Lung (tissue), 12 donors: ENCODE data around the gene ANKRD34C. TPM values are rescaled to one million over a fixed set of nuclear protein-coding genes. Genes with fewer than 3 reads are reported as not detected.
"Not testable (repeated sequence)": the region's sequence is repeated elsewhere in the genome, so short reads cannot be mapped to it uniquely, and the experiment has no call there.

Source experiments
- ATAC-seq: fragments of 200-7000 bp; cut with Tn5 transposase; one replicate; pipeline ENCODE4 v1.9.1; 2020; ENCODE audit warnings: moderate number of reproducible peaks; ENCODE audit not compliant: insufficient read depth, low FRiP score
- DNase-seq, 3 donors: peaks; one replicate each; pipeline ENCODE4 v3.0.0-alpha.2; 2013 to 2017
- H3K27ac ChIP-seq, 2 donors: one replicate each; pipeline ENCODE4 v1.5.1; 2013; ENCODE audit warnings: mild to moderate bottlenecking in 2 of 2, moderate library complexity in 2 of 2, control low read depth in 1 of 2, inconsistent platforms in 1 of 2, low read depth in 1 of 2, low read length in 1 of 2
- H3K27me3 ChIP-seq, 3 donors: one replicate each; pipeline ENCODE4 v1.5.1; 2013; ENCODE audit warnings: low read length in 2 of 3; ENCODE audit not compliant: control insufficient read depth in 3 of 3, insufficient read depth in 3 of 3
- H3K36me3 ChIP-seq, 4 donors: one replicate each; pipeline ENCODE4 v1.5.1; 2013; ENCODE audit warnings: low read length in 4 of 4, mild to moderate bottlenecking in 1 of 4, moderate library complexity in 1 of 4; ENCODE audit not compliant: control insufficient read depth in 4 of 4, insufficient read depth in 4 of 4
- H3K4me1 ChIP-seq, 5 donors: one replicate each; pipeline ENCODE4 v1.5.1; 2013; ENCODE audit warnings: low read length in 5 of 5, mild to moderate bottlenecking in 2 of 5, moderate library complexity in 1 of 5; ENCODE audit not compliant: control insufficient read depth in 5 of 5, insufficient read depth in 5 of 5
- H3K4me3 ChIP-seq: one replicate; pipeline ENCODE4 v1.5.1; 2013; ENCODE audit warnings: mild to moderate bottlenecking, control low read depth, moderate library complexity
- H3K9ac ChIP-seq, 2 donors: one replicate each; pipeline ENCODE4 v1.5.1; 2013; ENCODE audit warnings: low read length in 2 of 2, control low read depth in 1 of 2; ENCODE audit not compliant: insufficient read depth in 1 of 2
- H3K9me3 ChIP-seq, 4 donors: one replicate each; pipeline ENCODE4 v1.5.1; 2013; ENCODE audit warnings: low read length in 3 of 4, mild to moderate bottlenecking in 1 of 4, moderate library complexity in 1 of 4; ENCODE audit not compliant: control insufficient read depth in 4 of 4, insufficient read depth in 3 of 4
- WGBS, 2 donors: extraction: QIAGEN DNeasy Blood & Tissue Kit; methylation state at CpG; one replicate each; pipeline ENCODE4 v1.1.7; 2013; 5-methylcytosine and 5-hydroxymethylcytosine counted together
- polyA plus RNA-seq, 2 donors: library from polyadenylated mRNA; stranded (reverse); fragments of 200-250 nt; gene quantifications; one replicate each; pipeline ENCODE4 v1.2.1, GENCODE V29; 2013
- total RNA-seq, 2 donors: library from RNA; depleted of rRNA in 1 of 2; stranded (reverse); fragments of >200 nt in 1 of 2; gene quantifications; one replicate each; pipeline ENCODE4 v1.2.1, GENCODE V29; 2014 to 2021
- TF ChIP-seq, protein P1 (sequence below): IDR thresholded peaks from 2 replicates; pipeline ENCODE4 v1.5.1; 2012; ENCODE audit warnings: mild to moderate bottlenecking; ENCODE audit errors: control extremely low read depth, extremely low read depth
- donor health status: control.
- donor health status: control.
- donor health status: Bipolar disorder and iron deficiency.
- donor health status: healthy.
- donor health status: DM: yes; HTN: yes; CAD: no.

The ANKRD34C gene
- total and polyA plus RNA-seq, 4 donors: 0.01 to 0.03 TPM; not detected in 2

DNA sequence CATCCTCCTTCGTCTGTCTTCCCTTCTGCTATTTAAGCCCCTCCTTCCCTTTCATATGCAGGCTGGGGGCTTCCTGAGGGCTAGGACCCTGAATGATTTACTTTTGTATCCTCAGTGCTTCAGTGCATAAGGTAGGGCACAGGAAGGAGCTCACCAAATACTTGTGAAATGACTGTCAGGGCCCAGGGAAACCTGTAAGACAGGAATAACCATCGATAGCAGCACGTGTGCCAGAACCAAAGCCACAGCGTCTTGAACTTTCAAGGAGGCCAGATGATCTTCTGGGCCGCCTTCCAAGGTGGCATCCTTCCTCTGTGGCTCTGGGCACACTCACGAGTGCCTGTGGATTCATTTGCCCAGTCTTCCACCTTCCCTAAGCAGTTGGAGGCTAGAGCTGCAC is 32.3 kb downstream of the ANKRD34C start:
- no peak for ATAC-seq
- TF ChIP-seq, protein P1, sequence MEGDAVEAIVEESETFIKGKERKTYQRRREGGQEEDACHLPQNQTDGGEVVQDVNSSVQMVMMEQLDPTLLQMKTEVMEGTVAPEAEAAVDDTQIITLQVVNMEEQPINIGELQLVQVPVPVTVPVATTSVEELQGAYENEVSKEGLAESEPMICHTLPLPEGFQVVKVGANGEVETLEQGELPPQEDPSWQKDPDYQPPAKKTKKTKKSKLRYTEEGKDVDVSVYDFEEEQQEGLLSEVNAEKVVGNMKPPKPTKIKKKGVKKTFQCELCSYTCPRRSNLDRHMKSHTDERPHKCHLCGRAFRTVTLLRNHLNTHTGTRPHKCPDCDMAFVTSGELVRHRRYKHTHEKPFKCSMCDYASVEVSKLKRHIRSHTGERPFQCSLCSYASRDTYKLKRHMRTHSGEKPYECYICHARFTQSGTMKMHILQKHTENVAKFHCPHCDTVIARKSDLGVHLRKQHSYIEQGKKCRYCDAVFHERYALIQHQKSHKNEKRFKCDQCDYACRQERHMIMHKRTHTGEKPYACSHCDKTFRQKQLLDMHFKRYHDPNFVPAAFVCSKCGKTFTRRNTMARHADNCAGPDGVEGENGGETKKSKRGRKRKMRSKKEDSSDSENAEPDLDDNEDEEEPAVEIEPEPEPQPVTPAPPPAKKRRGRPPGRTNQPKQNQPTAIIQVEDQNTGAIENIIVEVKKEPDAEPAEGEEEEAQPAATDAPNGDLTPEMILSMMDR: no peak
- Histone ChIP-seq H3K9me3 (no peaks in the 10 kb centered on the region), H3K9ac (no peak overlapping the region), H3K27ac (peak overlapping the region in 1 of 2 donors; percentile 68), H3K4me3 (no peak overlapping the region), H3K36me3 (peaks cover 11 to 30% (median 21%) of the 10 kb centered on the region in 4 donors), H3K27me3 (no peaks in the 10 kb centered on the region), H3K4me1 (peaks cover 3 to 14% (median 6%) of the 10 kb centered on the region in 5 donors)
- DNase-seq: peak in 2 of 3 donors; percentile 7 to 24
- WGBS, 2 donors: 75 to 90% methylated on average over 6 of the region's 6 CpGs

- Histone ChIP-seq H3K9ac (no peak overlapping the region), H3K27ac (no peak overlapping the region), H3K9me3 (no peaks in the 10 kb centered on the region), H3K27me3 (no peaks in the 10 kb centered on the region), H3K4me3 (no peak overlapping the region), H3K36me3 (peaks cover 11 to 33% (median 23%) of the 10 kb centered on the region in 4 donors), H3K4me1 (peaks cover 3 to 10% (median 5%) of the 10 kb centered on the region in 5 donors)
- TF ChIP-seq, protein P1: no peak
- 84 to 85% methylated on average over 10 of the region's 10 CpGs for WGBS, 2 donors
- ATAC-seq (no peak), DNase-seq (no peak)
Observed at GRCh38 chr15:79315623-79316328, 33.3 kb downstream of the ANKRD34C start.

DNA sequence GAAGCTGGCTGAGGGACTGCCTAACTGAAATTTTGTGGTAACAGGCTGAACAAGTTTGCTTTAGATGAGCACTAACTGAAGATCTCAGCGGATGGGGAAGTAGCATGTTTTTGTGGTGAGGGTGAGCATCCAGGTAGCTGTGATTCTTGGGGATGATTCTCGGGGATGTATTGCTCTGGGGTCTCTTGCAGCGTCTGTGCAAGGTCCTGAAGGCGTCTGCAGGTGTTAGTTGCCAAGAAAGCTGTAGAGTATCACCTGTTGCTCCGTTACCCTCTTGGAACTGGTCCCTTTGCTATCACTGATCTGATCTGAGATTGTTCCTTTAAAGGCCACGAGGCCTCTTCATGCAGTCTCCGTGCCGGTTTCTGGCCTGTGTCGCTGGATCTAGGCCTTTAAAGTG is 34.3 kb downstream of the ANKRD34C start:
- WGBS, 2 donors: 90 to 91% methylated on average over 9 of the region's 9 CpGs
- H3K36me3 ChIP-seq: peaks cover 11 to 40% (median 30%) of the 10 kb centered on the region in 4 donors
- no peak overlapping the region for H3K27ac ChIP-seq
- no peaks in the 10 kb centered on the region for H3K9me3 ChIP-seq
- TF ChIP-seq, protein P1: no peak
- H3K4me1 ChIP-seq: peaks cover under 1 to 5% (median 4%) of the 10 kb centered on the region in 5 donors
- ATAC-seq (no peak), DNase-seq (no peak)
- H3K4me3 ChIP-seq: no peak overlapping the region
- H3K27me3 ChIP-seq: no peaks in the 10 kb centered on the region
- H3K9ac ChIP-seq: no peak overlapping the region

- WGBS, 2 donors: 97 to 98% methylated on average over 9 of the region's 9 CpGs
- not testable (repeated sequence) for H3K9ac ChIP-seq, H3K4me1 ChIP-seq, ATAC-seq, DNase-seq, H3K9me3 ChIP-seq, H3K27me3 ChIP-seq, H3K27ac ChIP-seq, H3K4me3 ChIP-seq
- peaks cover 0 to 31% (median 29%) of the 10 kb centered on the region in 4 donors for H3K36me3 ChIP-seq
Observed at GRCh38 chr15:79319973-79320372, 37.5 kb downstream of the ANKRD34C start.
